BE2C (cell line): Measurements from ENCODE around the gene CDKN3.

Experiments used
- DNase-seq: peaks from one replicate; pipeline ENCODE4 v3.0.0-alpha.2; 2020
- H3K27me3 ChIP-seq: fragments of 250-450 bp; sonication (Bioruptor Pico); 2 replicates; pipeline ENCODE4 v1.5.1; 2020; ENCODE audit warnings: mild to moderate bottlenecking
- H3K36me3 ChIP-seq: fragments of 250-450 bp; sonication (Bioruptor Pico); 2 replicates; pipeline ENCODE4 v1.5.1; 2020; ENCODE audit warnings: mild to moderate bottlenecking
- H3K4me1 ChIP-seq: fragments of 250-450 bp; sonication (Bioruptor Pico); 2 replicates; pipeline ENCODE4 v1.5.1; 2020
- H3K4me3 ChIP-seq: 2 replicates; pipeline ENCODE4 v1.5.1; 2011; ENCODE audit warnings: low read depth, low read length
- H3K9me3 ChIP-seq: fragments of 250-450 bp; sonication (Bioruptor Pico); 2 replicates; pipeline ENCODE4 v1.5.1; 2020
- CTCF ChIP-seq: IDR thresholded peaks from 2 replicates; pipeline ENCODE4 v1.5.1; 2012; ENCODE audit warnings: mild to moderate bottlenecking, low read depth, low read length

The CDKN3 gene

GRCh38 chr14:54356172-54356571, 40.6 kb upstream of the CDKN3 start:
- H3K9me3 ChIP-seq, result no peaks in the 10 kb centered on the region
- TF ChIP-seq CTCF, result no peak
- peaks cover 20% of the 10 kb centered on the region for H3K27me3 ChIP-seq
- no peaks in the 10 kb centered on the region for H3K36me3 ChIP-seq
- H3K4me1 ChIP-seq, result no peaks in the 10 kb centered on the region
- no peak for DNase-seq
- H3K4me3 ChIP-seq, result no peak overlapping the region

GRCh38 chr14:54360667-54361066, 36.1 kb upstream of the CDKN3 start:
- Histone ChIP-seq H3K36me3 (no peaks in the 10 kb centered on the region), H3K4me1 (no peaks in the 10 kb centered on the region), H3K4me3 (no peak overlapping the region), H3K9me3 (no peaks in the 10 kb centered on the region), H3K27me3 (peaks cover 20% of the 10 kb centered on the region)
- no peak for DNase-seq
- no peak for TF ChIP-seq CTCF

- no peaks in the 10 kb centered on the region for H3K4me1 ChIP-seq
- no peak overlapping the region for H3K4me3 ChIP-seq
- no peak for TF ChIP-seq CTCF
- H3K9me3 ChIP-seq, result no peaks in the 10 kb centered on the region
- H3K27me3 ChIP-seq, result peaks cover 20% of the 10 kb centered on the region
- H3K36me3 ChIP-seq, result no peaks in the 10 kb centered on the region
- no peak for DNase-seq
Observed at GRCh38 chr14:54362089-54362504, 34.7 kb upstream of the CDKN3 start.

GRCh38 chr14:54362759-54363437, 33.9 kb upstream of the CDKN3 start:
- no peaks in the 10 kb centered on the region for H3K4me1 ChIP-seq
- no peak for TF ChIP-seq CTCF

GRCh38 chr14:54364555-54365415, 32.0 kb upstream of the CDKN3 start:
- no peak for DNase-seq
- Histone ChIP-seq H3K36me3 (no peaks in the 10 kb centered on the region), H3K4me3 (no peak overlapping the region), H3K9me3 (no peaks in the 10 kb centered on the region), H3K4me1 (no peaks in the 10 kb centered on the region), H3K27me3 (peaks cover 2% of the 10 kb centered on the region; the same call in 1 of the 2 replicates)
- no peak for TF ChIP-seq CTCF

More at GRCh38 chr14:54362759-54363437, 33.9 kb upstream of the CDKN3 start:
- Histone ChIP-seq H3K4me3 (no peak overlapping the region), H3K36me3 (no peaks in the 10 kb centered on the region), H3K27me3 (peaks cover 20% of the 10 kb centered on the region), H3K9me3 (no peaks in the 10 kb centered on the region)
- DNase-seq, result no peak
